Measurements from ENCODE around the gene KIF2C. TPM values are rescaled to one million over a fixed set of nuclear protein-coding genes. Genes with fewer than 3 reads are reported as not detected.

The KIF2C gene
- total and polyA plus RNA-seq, 2 donors (not counting 1 experiment from before 2014, with no cell fraction given), result 9.2 to 9.9 TPM

DNA sequence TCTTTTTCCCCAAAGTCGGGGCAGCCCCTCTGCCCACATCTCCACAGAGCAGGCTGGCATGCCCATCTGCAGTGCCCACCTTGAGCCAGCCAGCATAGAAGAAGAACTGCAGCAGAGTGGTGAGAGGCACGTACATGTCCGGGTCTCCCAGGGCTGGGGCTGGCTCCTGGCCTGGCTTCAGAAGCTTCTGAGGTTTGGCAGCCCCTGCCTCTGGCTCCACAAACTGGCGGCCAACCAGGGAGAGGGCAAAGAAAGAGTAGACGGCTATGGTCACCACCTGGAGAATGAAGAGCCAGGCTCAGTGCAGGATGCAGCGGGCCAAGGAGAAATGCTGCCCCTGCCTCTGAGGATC lies 45.4 kb downstream of the KIF2C start:
- no peaks in the 10 kb centered on the region for H3K79me2 ChIP-seq (ENCODE audit: control insufficient read depth, insufficient read depth, low read length)
- peaks cover 8% of the 10 kb centered on the region for H3K4me1 ChIP-seq (ENCODE audit: control insufficient read depth, extremely low read depth, insufficient read depth, low read length)
- peaks cover 6% of the 10 kb centered on the region for H3K36me3 ChIP-seq (ENCODE audit: control insufficient read depth, insufficient read depth, low read length)
- H3K4me2 ChIP-seq (ENCODE audit: extremely low read depth, insufficient read depth, low read length), result no peak overlapping the region
- H3K9me3 ChIP-seq (ENCODE audit: control insufficient read depth, insufficient read depth, low read depth, low read length), result no peaks in the 10 kb centered on the region
- no peak for TF ChIP-seq EZH2 (IDR thresholded peaks at IDR 0.05; ENCODE audit: low read length, missing control alignments)
- TF ChIP-seq, protein P1, sequence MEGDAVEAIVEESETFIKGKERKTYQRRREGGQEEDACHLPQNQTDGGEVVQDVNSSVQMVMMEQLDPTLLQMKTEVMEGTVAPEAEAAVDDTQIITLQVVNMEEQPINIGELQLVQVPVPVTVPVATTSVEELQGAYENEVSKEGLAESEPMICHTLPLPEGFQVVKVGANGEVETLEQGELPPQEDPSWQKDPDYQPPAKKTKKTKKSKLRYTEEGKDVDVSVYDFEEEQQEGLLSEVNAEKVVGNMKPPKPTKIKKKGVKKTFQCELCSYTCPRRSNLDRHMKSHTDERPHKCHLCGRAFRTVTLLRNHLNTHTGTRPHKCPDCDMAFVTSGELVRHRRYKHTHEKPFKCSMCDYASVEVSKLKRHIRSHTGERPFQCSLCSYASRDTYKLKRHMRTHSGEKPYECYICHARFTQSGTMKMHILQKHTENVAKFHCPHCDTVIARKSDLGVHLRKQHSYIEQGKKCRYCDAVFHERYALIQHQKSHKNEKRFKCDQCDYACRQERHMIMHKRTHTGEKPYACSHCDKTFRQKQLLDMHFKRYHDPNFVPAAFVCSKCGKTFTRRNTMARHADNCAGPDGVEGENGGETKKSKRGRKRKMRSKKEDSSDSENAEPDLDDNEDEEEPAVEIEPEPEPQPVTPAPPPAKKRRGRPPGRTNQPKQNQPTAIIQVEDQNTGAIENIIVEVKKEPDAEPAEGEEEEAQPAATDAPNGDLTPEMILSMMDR (conservative IDR thresholded peaks at IDR 0.05 in 1 of 2, IDR thresholded peaks at IDR 0.05 in 1 of 2; ENCODE audit: low read depth in 1 of 2, low read length in 2 of 2), result no peak
- H4K20me1 ChIP-seq (ENCODE audit: control insufficient read depth, extremely low read depth, insufficient read depth, low read length), result no peaks in the 10 kb centered on the region
- H3K9ac ChIP-seq (ENCODE audit: insufficient read depth, low read length), result no peak overlapping the region
- no peaks in the 10 kb centered on the region for H3K27me3 ChIP-seq (ENCODE audit: control insufficient read depth, insufficient read depth, low read length)
- no peak overlapping the region for H3K27ac ChIP-seq (ENCODE audit: insufficient read depth, low read length)
- no peak for DNase-seq (ENCODE audit: low read depth in 2 of 2)
- H3K4me3 ChIP-seq (replicated peaks in 1 of 4; ENCODE audit: control extremely low read depth in 1 of 4, insufficient read depth in 1 of 4, low read depth in 3 of 4, low read length in 4 of 4), result no peak overlapping the region
- no peak overlapping the region for H2AFZ ChIP-seq (ENCODE audit: low read length)

DNA sequence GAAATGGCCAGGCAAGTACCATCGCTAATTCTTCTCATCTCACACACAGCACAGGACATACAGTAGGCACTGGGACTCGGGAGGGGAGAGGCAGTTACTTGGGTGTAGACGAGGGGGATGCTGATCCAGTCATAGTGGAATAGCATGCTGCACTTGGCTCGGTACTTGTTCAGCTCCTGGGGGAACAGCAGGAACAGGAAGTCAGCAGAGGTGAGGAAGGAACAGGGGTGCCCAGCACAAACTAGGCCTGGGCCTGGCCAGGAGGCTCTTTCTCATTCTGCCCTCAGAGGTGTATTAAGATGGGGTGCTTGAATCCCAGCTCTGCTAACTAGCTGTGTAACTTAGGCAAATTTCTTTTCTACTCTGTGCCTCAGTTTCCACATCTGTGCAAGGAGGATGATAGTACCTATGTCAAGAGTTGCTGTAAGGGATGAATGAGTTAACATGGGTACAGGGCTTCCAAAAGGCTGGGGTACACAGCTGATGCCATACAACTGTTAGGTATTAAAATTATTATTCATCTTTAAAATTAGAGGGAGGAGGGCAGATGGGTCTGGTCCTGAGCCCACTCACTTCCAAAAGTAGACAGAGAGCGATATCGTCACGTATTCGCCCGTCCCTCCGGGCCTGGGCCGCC lies 46.0 kb downstream of the KIF2C start:
- Histone ChIP-seq H3K27ac (ENCODE audit: insufficient read depth, low read length) (no peak overlapping the region), H3K9ac (ENCODE audit: insufficient read depth, low read length) (no peak overlapping the region), H4K20me1 (ENCODE audit: control insufficient read depth, extremely low read depth, insufficient read depth, low read length) (no peaks in the 10 kb centered on the region), H3K27me3 (ENCODE audit: control insufficient read depth, insufficient read depth, low read length) (no peaks in the 10 kb centered on the region), H3K36me3 (ENCODE audit: control insufficient read depth, insufficient read depth, low read length) (peaks cover 4% of the 10 kb centered on the region), H3K4me2 (ENCODE audit: extremely low read depth, insufficient read depth, low read length) (peak overlapping the region; percentile 89), H3K9me3 (ENCODE audit: control insufficient read depth, insufficient read depth, low read depth, low read length) (no peaks in the 10 kb centered on the region), H3K4me1 (ENCODE audit: control insufficient read depth, extremely low read depth, insufficient read depth, low read length) (peaks cover 8% of the 10 kb centered on the region), H3K79me2 (ENCODE audit: control insufficient read depth, insufficient read depth, low read length) (no peaks in the 10 kb centered on the region), H2AFZ (ENCODE audit: low read length) (no peak overlapping the region), H3K4me3 (replicated peaks in 1 of 4; ENCODE audit: control extremely low read depth in 1 of 4, insufficient read depth in 1 of 4, low read depth in 3 of 4, low read length in 4 of 4) (peak overlapping the region in 2 of 4 experiments; percentile 43 to 50)
- no peak for DNase-seq (ENCODE audit: low read depth in 2 of 2)
- TF ChIP-seq, protein P1 (conservative IDR thresholded peaks at IDR 0.05 in 1 of 2, IDR thresholded peaks at IDR 0.05 in 1 of 2; ENCODE audit: low read depth in 1 of 2, low read length in 2 of 2), result no peak
- TF ChIP-seq EZH2 (IDR thresholded peaks at IDR 0.05; ENCODE audit: low read length, missing control alignments), result no peak

DNA sequence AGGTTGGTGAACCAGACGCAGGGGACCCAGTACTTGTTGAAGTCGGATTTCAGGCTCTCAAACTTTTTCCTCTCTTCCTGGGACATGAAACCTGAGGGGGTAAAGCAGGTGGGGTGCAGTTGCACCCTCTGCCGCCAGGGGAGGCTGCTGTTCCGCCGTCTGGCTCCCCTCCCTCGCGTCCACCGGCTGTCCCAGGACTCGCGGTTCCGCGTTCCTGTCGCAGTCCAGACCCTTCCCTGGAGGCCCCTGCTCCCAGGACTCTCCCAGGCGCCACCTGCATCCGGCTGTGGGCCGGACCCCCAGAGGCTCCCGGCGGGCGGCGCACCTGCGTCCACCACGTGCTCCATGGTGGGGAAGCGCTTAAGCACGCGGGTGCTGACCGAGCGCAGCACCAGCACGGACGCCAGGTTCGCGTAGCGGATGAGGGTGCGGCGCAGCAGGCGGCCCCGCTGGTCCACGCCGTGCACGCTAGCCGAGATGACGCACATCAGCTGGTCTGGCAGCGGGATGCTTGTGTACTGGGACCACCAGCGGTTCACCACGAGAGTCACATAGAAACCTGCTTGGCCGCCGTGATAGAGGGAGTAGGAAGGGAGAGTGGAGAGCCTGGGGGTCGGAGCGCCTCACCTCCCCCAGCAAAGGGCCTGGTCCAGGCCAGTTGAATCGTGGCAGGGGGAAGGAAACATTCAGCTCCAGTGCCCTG lies 46.7 kb downstream of the KIF2C start:
- Histone ChIP-seq H3K79me2 (ENCODE audit: control insufficient read depth, insufficient read depth, low read length) (no peaks in the 10 kb centered on the region), H3K27me3 (ENCODE audit: control insufficient read depth, insufficient read depth, low read length) (no peaks in the 10 kb centered on the region), H4K20me1 (ENCODE audit: control insufficient read depth, extremely low read depth, insufficient read depth, low read length) (no peaks in the 10 kb centered on the region), H3K4me3 (replicated peaks in 1 of 4; ENCODE audit: control extremely low read depth in 1 of 4, insufficient read depth in 1 of 4, low read depth in 3 of 4, low read length in 4 of 4) (peak overlapping the region in 3 of 4 experiments; percentile 26 to 50 (median 43)), H2AFZ (ENCODE audit: low read length) (peak overlapping the region; percentile 43), H3K27ac (ENCODE audit: insufficient read depth, low read length) (no peak overlapping the region), H3K4me1 (ENCODE audit: control insufficient read depth, extremely low read depth, insufficient read depth, low read length) (peaks cover 8% of the 10 kb centered on the region), H3K4me2 (ENCODE audit: extremely low read depth, insufficient read depth, low read length) (peak overlapping the region; percentile 89), H3K9me3 (ENCODE audit: control insufficient read depth, insufficient read depth, low read depth, low read length) (no peaks in the 10 kb centered on the region), H3K9ac (ENCODE audit: insufficient read depth, low read length) (peak overlapping the region; percentile 40), H3K36me3 (ENCODE audit: control insufficient read depth, insufficient read depth, low read length) (peaks cover 1% of the 10 kb centered on the region)
- DNase-seq (ENCODE audit: low read depth in 2 of 2), result peak; percentile 50 to 68
- TF ChIP-seq EZH2 (IDR thresholded peaks at IDR 0.05; ENCODE audit: low read length, missing control alignments), result no peak
- TF ChIP-seq, protein P1 (conservative IDR thresholded peaks at IDR 0.05 in 1 of 2, IDR thresholded peaks at IDR 0.05 in 1 of 2; ENCODE audit: low read depth in 1 of 2, low read length in 2 of 2), result peak; percentile 96 to 99
